Loucy (cell line): ENCODE results near the gene KRT39.

Experiments
- H2AFZ ChIP-seq: fragments of 200-600 bp; sonication (generic); 2 replicates; pipeline ENCODE4 v1.6.0; 2016; ENCODE audit warnings: antibody characterized with exemption, mild to moderate bottlenecking, low read length, moderate library complexity
- H3F3A ChIP-seq: fragments of 200-600 bp; 2 replicates; pipeline ENCODE4 v1.6.0; 2016; ENCODE audit warnings: antibody characterized with exemption, low read depth, mild to moderate bottlenecking
- H3K27me3 ChIP-seq: fragments of 200-600 bp; sonication (generic); 2 replicates; pipeline ENCODE4 v1.6.1; 2014; ENCODE audit warnings: low read length, mild to moderate bottlenecking; ENCODE audit not compliant: insufficient read depth, poor library complexity, severe bottlenecking
- H3K36me3 ChIP-seq: fragments of 200-600 bp; sonication (generic); 2 replicates; pipeline ENCODE4 v1.6.1; 2016; ENCODE audit warnings: low read length; ENCODE audit not compliant: insufficient read depth
- H3K4me1 ChIP-seq: fragments of 200-600 bp; sonication (generic); 2 replicates; pipeline ENCODE4 v1.5.1; 2014; ENCODE audit warnings: low read length, mild to moderate bottlenecking; ENCODE audit not compliant: insufficient read depth, poor library complexity, severe bottlenecking
- H3K4me2 ChIP-seq: fragments of 200-600 bp; sonication (generic); 2 replicates; pipeline ENCODE4 v1.6.0; 2014; ENCODE audit warnings: antibody characterized with exemption, low read length, low read depth, mild to moderate bottlenecking; ENCODE audit not compliant: poor library complexity, severe bottlenecking
- H3K4me3 ChIP-seq: fragments of 200-600 bp; sonication (generic); 2 replicates; pipeline ENCODE4 v1.5.1; 2014; ENCODE audit warnings: low read length, mild to moderate bottlenecking, mixed read lengths; ENCODE audit not compliant: poor library complexity, severe bottlenecking
- H3K79me2 ChIP-seq: fragments of 200-600 bp; sonication (generic); 2 replicates; pipeline ENCODE4 v1.6.1; 2014; ENCODE audit warnings: low read length; ENCODE audit not compliant: insufficient read depth
- H3K9ac ChIP-seq: fragments of 200-600 bp; sonication (generic); 2 replicates; pipeline ENCODE4 v1.6.0; 2014; ENCODE audit warnings: mild to moderate bottlenecking, low read depth, low read length, moderate library complexity; ENCODE audit not compliant: poor library complexity, severe bottlenecking
- H3K9me2 ChIP-seq: fragments of 200-600 bp; sonication (generic); replicated peaks from 2 replicates; pipeline ENCODE4 v1.6.1; 2016; ENCODE audit warnings: low read depth, low read length, mixed read lengths
- H3K9me3 ChIP-seq: fragments of 200-600 bp; sonication (generic); 2 replicates; pipeline ENCODE4 v1.6.1; 2014; ENCODE audit warnings: mild to moderate bottlenecking, antibody characterized with exemption, low read length, low read depth; ENCODE audit not compliant: insufficient read depth
- H4K20me1 ChIP-seq: fragments of 200-600 bp; sonication (generic); 2 replicates; pipeline ENCODE4 v1.6.0; 2014; ENCODE audit warnings: antibody characterized with exemption, low read length, mild to moderate bottlenecking; ENCODE audit not compliant: insufficient read depth, poor library complexity, severe bottlenecking
- CTCF ChIP-seq: fragments of 200-600 bp; sonication (generic); conservative IDR thresholded peaks from 2 replicates; pipeline ENCODE4 v1.5.1; 2014; ENCODE audit warnings: mild to moderate bottlenecking, antibody characterized with exemption, low read length
- EZH2phosphoT487 ChIP-seq: fragments of 200-600 bp; IDR thresholded peaks from 2 replicates; pipeline ENCODE4 v1.6.1; 2018; ENCODE audit warnings: antibody characterized with exemption, mild to moderate bottlenecking, moderate library complexity, borderline replicate concordance

KRT39 gene

GRCh38 chr17:40967582-40967981 lies 834 bp upstream of the KRT39 start:
- Histone ChIP-seq H3K9me3 (no peaks in the 10 kb centered on the region), H3K9ac (no peak overlapping the region), H3K79me2 (no peaks in the 10 kb centered on the region), H3K36me3 (no peaks in the 10 kb centered on the region), H3K9me2 (no peaks in the 10 kb centered on the region), H3K4me1 (no peaks in the 10 kb centered on the region), H3F3A (no peaks in the 10 kb centered on the region), H2AFZ (no peak overlapping the region), H4K20me1 (no peaks in the 10 kb centered on the region), H3K4me3 (no peak overlapping the region), H3K4me2 (no peak overlapping the region), H3K27me3 (no peaks in the 10 kb centered on the region)
- TF ChIP-seq CTCF (no peak), EZH2phosphoT487 (no peak)

DNA sequence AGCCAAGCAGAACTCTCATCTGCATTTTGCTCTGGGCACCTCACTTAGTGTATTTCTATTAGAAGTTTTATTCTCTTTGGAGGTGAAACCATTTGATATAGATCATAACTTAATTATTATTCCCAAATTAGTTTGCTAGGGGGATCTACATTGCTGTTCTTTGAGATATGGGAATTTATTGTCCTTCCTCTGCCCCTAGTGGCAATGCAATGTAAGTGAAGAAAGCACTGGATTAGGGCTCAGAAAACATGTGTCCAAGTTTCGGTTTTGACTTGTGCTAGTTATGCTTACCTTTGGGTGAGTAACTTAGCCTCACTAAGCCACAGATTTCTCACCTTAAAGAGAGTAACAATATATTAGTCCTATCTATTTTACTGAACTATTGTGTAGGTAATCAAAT lies 2.9 kb downstream of the KRT39 start:
- Histone ChIP-seq H2AFZ (peak overlapping the region; percentile 62), H3K9me3 (no peaks in the 10 kb centered on the region), H3K27me3 (no peaks in the 10 kb centered on the region), H3K79me2 (no peaks in the 10 kb centered on the region), H4K20me1 (no peaks in the 10 kb centered on the region), H3K4me1 (no peaks in the 10 kb centered on the region), H3K9me2 (no peaks in the 10 kb centered on the region), H3F3A (no peaks in the 10 kb centered on the region), H3K4me2 (peak overlapping the region; percentile 32), H3K4me3 (peak overlapping the region; percentile 28), H3K36me3 (no peaks in the 10 kb centered on the region), H3K9ac (no peak overlapping the region)
- TF ChIP-seq EZH2phosphoT487 (no peak), CTCF (peak; percentile 86)

GRCh38 chr17:40962059-40962561 lies 4.6 kb downstream of the KRT39 start:
- Histone ChIP-seq H3K9me3 (no peaks in the 10 kb centered on the region), H3K27me3 (no peaks in the 10 kb centered on the region), H3K9ac (no peak overlapping the region), H4K20me1 (no peaks in the 10 kb centered on the region), H3K79me2 (no peaks in the 10 kb centered on the region), H3F3A (no peaks in the 10 kb centered on the region), H3K36me3 (no peaks in the 10 kb centered on the region), H3K9me2 (no peaks in the 10 kb centered on the region), H3K4me2 (no peak overlapping the region), H3K4me3 (no peak overlapping the region), H3K4me1 (no peaks in the 10 kb centered on the region), H2AFZ (no peak overlapping the region)
- no peak for TF ChIP-seq CTCF
- no peak for TF ChIP-seq EZH2phosphoT487
